ENCODE results near the gene MEIOB. TPM values are rescaled to one million over a fixed set of nuclear protein-coding genes. Genes with fewer than 3 reads are reported as not detected.

MEIOB gene
- total RNA-seq, 1 donor from 2014 or later: not detected

DNA sequence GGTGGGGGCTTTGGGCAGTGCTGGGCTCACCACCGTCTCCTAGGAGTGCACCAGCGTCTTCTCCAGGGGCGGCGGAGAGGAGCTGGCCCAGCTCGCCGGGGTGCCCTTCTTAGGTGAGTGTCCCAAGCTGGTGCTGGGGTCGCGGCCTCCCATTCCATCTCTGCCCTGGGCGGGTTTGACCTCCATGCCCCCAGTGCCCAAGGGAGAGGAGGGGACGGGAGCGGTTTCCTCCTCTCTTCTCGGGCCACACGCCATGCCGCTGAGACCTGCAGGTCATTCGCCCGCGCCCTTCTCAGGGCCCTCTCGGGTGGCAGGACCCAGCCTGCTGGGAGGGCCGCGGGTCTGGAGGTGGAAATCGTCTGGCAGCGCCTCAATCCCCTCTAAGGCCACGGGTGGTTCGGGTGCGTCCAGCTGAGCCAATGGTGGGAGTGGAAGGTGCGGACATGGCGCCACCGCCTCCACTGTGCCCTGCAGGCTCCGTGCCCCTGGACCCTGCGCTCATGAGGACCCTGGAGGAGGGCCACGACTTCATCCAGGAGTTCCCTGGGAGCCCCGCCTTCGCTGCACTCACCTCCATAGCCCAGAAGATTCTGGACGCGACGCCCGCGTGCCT is 83.8 kb downstream of the MEIOB start:
- no peak for DNase-seq (ENCODE audit: low spot score)

DNA sequence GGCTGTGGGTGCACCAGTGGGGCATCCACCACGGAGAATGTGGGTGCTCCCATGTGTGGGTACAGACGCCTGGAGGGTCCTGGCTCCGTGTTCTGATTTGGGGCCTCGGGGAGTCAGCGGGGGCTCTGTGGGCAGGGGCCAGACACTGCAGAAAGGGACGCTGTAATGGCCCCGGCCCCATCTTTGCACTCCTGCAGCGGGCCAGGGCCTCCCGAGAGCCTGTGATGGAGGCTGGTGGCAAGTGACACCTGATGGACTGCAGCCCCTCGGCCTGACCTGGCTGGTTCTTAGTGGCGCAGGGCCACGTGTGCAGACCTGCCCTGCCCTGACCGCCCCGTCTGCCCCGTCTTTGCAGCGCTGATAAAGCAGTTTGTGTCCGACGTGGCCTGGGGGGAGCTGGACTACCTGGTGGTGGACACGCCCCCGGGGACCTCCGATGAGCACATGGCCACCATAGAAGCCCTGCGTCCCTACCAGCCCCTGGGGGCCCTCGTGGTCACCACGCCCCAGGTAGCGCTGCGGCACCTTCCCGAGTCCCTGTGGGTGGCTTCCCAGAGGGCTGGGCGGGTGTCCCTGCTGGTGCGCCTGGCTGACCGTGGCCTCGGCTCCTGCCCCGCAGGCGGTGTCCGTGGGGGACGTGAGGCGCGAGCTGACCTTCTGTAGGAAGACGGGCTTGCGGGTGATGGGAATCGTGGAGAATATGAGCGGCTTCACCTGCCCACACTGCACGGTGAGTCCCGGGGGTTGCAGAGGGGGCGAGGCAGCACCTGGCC is 84.5 kb downstream of the MEIOB start:
- DNase-seq (ENCODE audit: low spot score): no peak

DNA sequence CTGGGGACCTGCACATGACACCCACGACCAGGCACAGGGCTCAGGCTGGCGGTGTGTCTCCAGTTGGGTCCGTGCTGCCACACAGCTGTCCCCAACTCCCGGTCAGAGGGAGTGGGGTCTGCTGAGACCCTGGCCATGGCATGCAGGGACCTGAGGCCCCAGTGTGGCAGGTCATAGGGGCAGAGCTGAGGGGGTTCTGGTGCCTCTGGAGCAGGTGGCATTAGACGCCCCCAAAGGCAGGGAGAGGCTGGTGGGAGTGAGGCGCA is 85.0 kb downstream of the MEIOB start:
- no peak for DNase-seq (ENCODE audit: low spot score)

DNA sequence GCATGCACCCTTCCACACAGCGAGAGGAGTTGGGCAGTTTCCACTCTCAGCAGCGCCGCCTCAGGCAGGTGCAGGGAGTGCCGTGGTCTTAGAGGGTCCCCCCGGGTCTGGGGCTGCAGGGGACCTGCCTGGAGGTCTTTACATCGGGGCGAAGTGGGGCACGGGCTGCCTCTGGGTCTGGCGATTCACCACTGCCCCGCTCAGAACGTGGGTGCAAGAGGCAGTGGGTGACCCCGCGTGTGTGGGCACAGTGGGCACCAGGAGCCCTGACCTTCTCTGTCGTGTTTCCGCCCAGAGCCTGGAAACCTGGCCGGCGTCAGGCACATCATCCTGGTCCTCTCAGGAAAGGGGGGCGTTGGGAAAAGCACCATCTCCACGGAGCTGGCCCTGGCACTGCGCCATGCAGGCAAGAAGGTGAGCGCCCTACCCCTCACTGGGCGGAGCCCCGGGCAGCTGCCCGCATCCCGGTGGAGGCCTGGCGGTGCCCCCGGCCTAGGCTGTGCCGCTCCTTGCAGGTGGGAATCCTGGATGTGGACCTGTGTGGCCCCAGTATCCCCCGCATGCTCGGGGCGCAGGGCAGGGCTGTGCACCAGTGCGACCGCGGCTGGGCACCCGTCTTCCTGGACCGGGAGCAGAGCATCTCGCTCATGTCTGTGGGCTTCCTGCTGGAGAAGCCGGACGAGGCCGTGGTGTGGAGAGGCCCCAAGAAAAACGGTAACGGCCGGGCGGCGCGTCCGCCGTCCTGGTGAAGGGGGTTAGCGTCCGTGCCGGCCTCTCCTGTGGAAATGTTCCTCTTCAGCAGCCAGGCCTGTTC is 85.5 kb downstream of the MEIOB start:
- DNase-seq (ENCODE audit: low spot score): no peak

DNA sequence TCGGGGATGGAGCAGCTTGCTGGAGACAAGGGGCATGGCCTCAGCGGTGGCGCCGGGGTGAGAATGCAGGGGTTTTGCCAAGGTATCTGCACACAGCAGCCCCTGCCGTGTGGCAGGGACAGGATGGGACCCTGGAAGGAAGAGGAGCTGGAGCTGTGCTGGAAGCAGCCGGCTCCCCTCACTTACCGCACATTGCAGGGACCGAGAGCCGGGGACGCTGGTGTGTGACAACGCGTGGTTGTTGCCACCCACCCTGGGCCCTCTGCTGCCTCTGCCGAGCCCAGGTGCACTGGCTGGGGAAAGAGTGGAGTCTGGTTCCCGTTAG is 86.2 kb downstream of the MEIOB start:
- no peak for DNase-seq (ENCODE audit: low spot score)

DNA sequence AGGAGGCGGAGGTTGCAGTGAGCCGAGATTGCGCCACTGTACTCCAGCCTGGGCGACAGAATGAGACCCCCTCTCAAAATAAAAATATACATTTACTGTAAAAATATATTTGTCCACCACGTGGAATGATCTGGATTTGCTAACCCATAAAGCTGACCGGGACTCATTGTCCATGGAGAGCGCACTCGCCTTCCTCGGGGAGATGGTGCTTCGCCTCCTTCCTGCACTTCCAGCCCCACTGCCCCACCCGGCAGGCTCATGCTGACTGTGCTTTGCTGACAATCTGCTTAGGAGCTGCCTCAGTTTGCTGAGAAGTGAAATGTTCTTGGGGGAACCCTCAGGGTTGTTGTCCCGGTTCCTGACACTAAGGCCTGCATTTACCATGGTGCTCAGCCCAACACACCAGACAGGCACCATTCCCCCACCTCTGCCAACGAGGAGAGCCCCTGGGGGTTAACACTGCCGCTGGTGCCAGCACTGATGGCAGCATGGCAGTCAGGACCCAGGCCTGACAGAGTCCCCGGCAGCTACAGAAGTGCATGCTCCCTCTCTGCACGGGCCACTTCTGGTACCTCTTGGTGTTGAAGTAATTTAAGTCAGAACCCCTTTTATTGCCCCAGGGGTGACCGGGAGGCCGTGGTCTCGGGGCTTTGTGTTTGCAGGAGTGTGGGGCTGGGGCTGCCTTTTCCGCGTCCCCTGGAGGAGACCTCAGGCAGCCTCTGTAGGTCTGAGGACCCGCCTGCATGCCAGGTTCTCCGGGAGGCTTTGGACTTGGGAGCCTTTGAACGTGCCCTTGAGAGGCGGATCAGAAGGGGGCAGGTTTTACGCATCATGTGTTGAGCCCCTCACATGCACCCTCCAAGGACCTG is 86.8 kb downstream of the MEIOB start:
- DNase-seq (ENCODE audit: low spot score): no peak

Other genes starting within 250 kb of the MEIOB start
- gene JPT2, start 193.9 kb downstream of the MEIOB start, total RNA-seq (ENCODE audit: insufficient read depth, low replicate concordance): 37.8 TPM
- 60.2 TPM for gene MAPK8IP3, start 166.0 kb downstream of the MEIOB start, total RNA-seq (ENCODE audit: insufficient read depth, low replicate concordance)
- gene NME3, start 100.6 kb downstream of the MEIOB start, total RNA-seq (ENCODE audit: insufficient read depth, low replicate concordance): 33.0 TPM
- 7.2 TPM for gene EME2, start 99.4 kb downstream of the MEIOB start, total RNA-seq (ENCODE audit: insufficient read depth, low replicate concordance)
- 26.5 TPM for gene MRPS34, start 99.0 kb downstream of the MEIOB start, total RNA-seq (ENCODE audit: insufficient read depth, low replicate concordance)
- gene SPSB3, start 89.6 kb downstream of the MEIOB start, total RNA-seq (ENCODE audit: insufficient read depth, low replicate concordance): 37.6 TPM
- 73.7 TPM for gene NUBP2, start 89.2 kb downstream of the MEIOB start, total RNA-seq (ENCODE audit: insufficient read depth, low replicate concordance)
- gene IGFALS, start 78.5 kb downstream of the MEIOB start, total RNA-seq (ENCODE audit: insufficient read depth, low replicate concordance): 0.96 TPM
- gene HAGH, start 45.3 kb downstream of the MEIOB start, total RNA-seq (ENCODE audit: insufficient read depth, low replicate concordance): 34.4 TPM
- 36.1 TPM for gene FAHD1, start 45.0 kb downstream of the MEIOB start, total RNA-seq (ENCODE audit: insufficient read depth, low replicate concordance)
- not detected for gene HS3ST6, start 46.3 kb upstream of the MEIOB start, total RNA-seq (ENCODE audit: insufficient read depth, low replicate concordance)
- gene MSRB1, start 71.0 kb upstream of the MEIOB start, total RNA-seq (ENCODE audit: insufficient read depth, low replicate concordance): 2.2 TPM
- gene RPL3L, start 82.5 kb upstream of the MEIOB start, total RNA-seq (ENCODE audit: insufficient read depth, low replicate concordance): not detected
- gene NDUFB10, start 87.4 kb upstream of the MEIOB start, total RNA-seq (ENCODE audit: insufficient read depth, low replicate concordance): 111 TPM
- gene RPS2, start 92.7 kb upstream of the MEIOB start, total RNA-seq (ENCODE audit: insufficient read depth, low replicate concordance): 1,669 TPM
- not detected for gene RNF151, start 94.7 kb upstream of the MEIOB start, total RNA-seq (ENCODE audit: insufficient read depth, low replicate concordance)
- gene TBL3, start 99.9 kb upstream of the MEIOB start, total RNA-seq (ENCODE audit: insufficient read depth, low replicate concordance): 10.4 TPM
- not detected for gene NOXO1, start 109.3 kb upstream of the MEIOB start, total RNA-seq (ENCODE audit: insufficient read depth, low replicate concordance)
- 12.0 TPM for gene GFER, start 112.0 kb upstream of the MEIOB start, total RNA-seq (ENCODE audit: insufficient read depth, low replicate concordance)
- gene SYNGR3, start 117.8 kb upstream of the MEIOB start, total RNA-seq (ENCODE audit: insufficient read depth, low replicate concordance): 2.4 TPM
- 4.8 TPM for gene ZNF598, start 137.7 kb upstream of the MEIOB start, total RNA-seq (ENCODE audit: insufficient read depth, low replicate concordance)
- gene NPW, start 147.6 kb upstream of the MEIOB start, total RNA-seq (ENCODE audit: insufficient read depth, low replicate concordance): not detected
- 30.3 TPM for gene NHERF2, start 154.7 kb upstream of the MEIOB start, total RNA-seq (ENCODE audit: insufficient read depth, low replicate concordance)
- gene NTHL1, start 175.7 kb upstream of the MEIOB start, total RNA-seq (ENCODE audit: insufficient read depth, low replicate concordance): 10.4 TPM
- gene TSC2, start 175.8 kb upstream of the MEIOB start, total RNA-seq (ENCODE audit: insufficient read depth, low replicate concordance): 50.1 TPM

Measured in umbilical cord (tissue), 2 donors.